SK-N-SH treated with all-trans-retinoic acid at 6 μM for 48 hours (cell line): ENCODE measurements around the gene ALLC.
"Not testable (repeated sequence)": the region's sequence is repeated elsewhere in the genome, so short reads cannot be mapped to it uniquely, and the experiment has no call there.

Source experiments
- ATAC-seq: fragments of 200-7000 bp; cut with Tn5 transposase; 3 replicates; pipeline ENCODE4 v1.9.1; 2020; ENCODE audit warnings: mild to moderate bottlenecking, moderate library complexity
- ARNTL ChIP-seq: fragments of 450-650 bp; formaldehyde crosslinking; IDR thresholded peaks from 2 replicates; pipeline ENCODE4 v1.5.0; 2020; ENCODE audit warnings: low read depth, mild to moderate bottlenecking, moderate library complexity, borderline replicate concordance
- BACH2 ChIP-seq: fragments of 250-450 bp; sonication (Bioruptor Pico); IDR thresholded peaks from 2 replicates; pipeline ENCODE4 v1.9.0; 2021; ENCODE audit warnings: mild to moderate bottlenecking, borderline replicate concordance
- ESRRG ChIP-seq: fragments of 250-450 bp; sonication (Bioruptor Pico); IDR thresholded peaks from 2 replicates; pipeline ENCODE4 v1.6.1; 2021; ENCODE audit warnings: mild to moderate bottlenecking
- GLIS3 ChIP-seq: fragments of 250-450 bp; sonication (Bioruptor Pico); IDR thresholded peaks from 2 replicates; pipeline ENCODE4 v1.5.0; 2020; ENCODE audit warnings: mild to moderate bottlenecking, moderate library complexity
- ISL1 ChIP-seq: fragments of 250-450 bp; sonication (Bioruptor Pico); IDR thresholded peaks from 2 replicates; pipeline ENCODE4 v2.1.2; 2022; ENCODE audit warnings: mild to moderate bottlenecking, moderate library complexity
- OSR1 ChIP-seq: fragments of 250-450 bp; sonication (Bioruptor Pico); IDR thresholded peaks from 2 replicates; pipeline ENCODE4 v1.8.0; 2022; ENCODE audit warnings: moderate library complexity, mild to moderate bottlenecking, inconsistent platforms
- PPARA ChIP-seq: fragments of 250-450 bp; sonication (Bioruptor Pico); IDR thresholded peaks from 2 replicates; pipeline ENCODE4 v1.5.0; 2020; ENCODE audit warnings: mild to moderate bottlenecking, borderline replicate concordance
- RARB ChIP-seq: fragments of 250-450 bp; sonication (Bioruptor Pico); IDR thresholded peaks from 2 replicates; pipeline ENCODE4 v1.8.0; 2021; ENCODE audit warnings: mild to moderate bottlenecking, moderate library complexity
- SNAI2 ChIP-seq: fragments of 250-450 bp; sonication (Bioruptor Pico); IDR thresholded peaks from 2 replicates; pipeline ENCODE4 v1.5.0; 2020; ENCODE audit warnings: mild to moderate bottlenecking, moderate library complexity
- TCF4 ChIP-seq: fragments of 250-450 bp; sonication (Bioruptor Pico); IDR thresholded peaks from 2 replicates; pipeline ENCODE4 v1.8.0; 2021; ENCODE audit warnings: mild to moderate bottlenecking, moderate library complexity, borderline replicate concordance
- TOX ChIP-seq: fragments of 250-450 bp; sonication (Bioruptor Pico); IDR thresholded peaks from 2 replicates; pipeline ENCODE4 v1.8.0; 2021; ENCODE audit warnings: mild to moderate bottlenecking, moderate library complexity, borderline replicate concordance
- ZC3H10 ChIP-seq: fragments of 250-450 bp; sonication (Bioruptor Pico); IDR thresholded peaks from 2 replicates; pipeline ENCODE4 v1.5.1; 2021; ENCODE audit warnings: mild to moderate bottlenecking, moderate library complexity
- ZFP3 ChIP-seq: fragments of 250-450 bp; sonication (Bioruptor Pico); IDR thresholded peaks from 2 replicates; pipeline ENCODE4 v1.5.0; 2020; ENCODE audit warnings: mild to moderate bottlenecking, moderate library complexity
- ZFP30 ChIP-seq: fragments of 450-650 bp; formaldehyde crosslinking; IDR thresholded peaks from 2 replicates; pipeline ENCODE4 v1.5.0; 2022; ENCODE audit warnings: mild to moderate bottlenecking, moderate library complexity
- ZNF565 ChIP-seq: fragments of 450-650 bp; formaldehyde crosslinking; conservative IDR thresholded peaks from 2 replicates; pipeline ENCODE4 v1.5.0; 2020; ENCODE audit warnings: low read depth, mild to moderate bottlenecking, moderate library complexity
- ZNF70 ChIP-seq: fragments of 450-650 bp; formaldehyde crosslinking; IDR thresholded peaks from 2 replicates; pipeline ENCODE4 v1.5.0; 2020; ENCODE audit warnings: mild to moderate bottlenecking, moderate library complexity
- ZNF8 ChIP-seq: fragments of 450-650 bp; formaldehyde crosslinking; IDR thresholded peaks from 2 replicates; pipeline ENCODE4 v1.5.0; 2020; ENCODE audit warnings: mild to moderate bottlenecking, moderate library complexity
- TF ChIP-seq, protein P1 (sequence below): fragments of 250-450 bp; sonication (Bioruptor Pico); IDR thresholded peaks from 2 replicates; pipeline ENCODE4 v1.8.0; 2021; ENCODE audit warnings: low read depth, mild to moderate bottlenecking, moderate library complexity, borderline replicate concordance
- TF ChIP-seq, protein P2 (sequence below): fragments of 250-450 bp; sonication (Bioruptor Pico); IDR thresholded peaks from 2 replicates; pipeline ENCODE4 v1.5.1; 2021; ENCODE audit warnings: mild to moderate bottlenecking, moderate library complexity
- TF ChIP-seq, protein P3 (sequence below): fragments of 250-450 bp; sonication (Bioruptor Pico); IDR thresholded peaks from 2 replicates; pipeline ENCODE4 v1.5.1; 2020; ENCODE audit warnings: low read depth, mild to moderate bottlenecking, moderate library complexity
- TF ChIP-seq, protein P4 (sequence below): fragments of 250-450 bp; sonication (Bioruptor Pico); IDR thresholded peaks from 2 replicates; pipeline ENCODE4 v1.5.0; 2020; ENCODE audit warnings: mild to moderate bottlenecking, moderate library complexity
- TF ChIP-seq, protein P5 (sequence below): fragments of 250-450 bp; sonication (Bioruptor Pico); IDR thresholded peaks from 2 replicates; pipeline ENCODE4 v1.8.0; 2020; ENCODE audit warnings: mild to moderate bottlenecking, moderate library complexity, borderline replicate concordance

ALLC gene

DNA sequence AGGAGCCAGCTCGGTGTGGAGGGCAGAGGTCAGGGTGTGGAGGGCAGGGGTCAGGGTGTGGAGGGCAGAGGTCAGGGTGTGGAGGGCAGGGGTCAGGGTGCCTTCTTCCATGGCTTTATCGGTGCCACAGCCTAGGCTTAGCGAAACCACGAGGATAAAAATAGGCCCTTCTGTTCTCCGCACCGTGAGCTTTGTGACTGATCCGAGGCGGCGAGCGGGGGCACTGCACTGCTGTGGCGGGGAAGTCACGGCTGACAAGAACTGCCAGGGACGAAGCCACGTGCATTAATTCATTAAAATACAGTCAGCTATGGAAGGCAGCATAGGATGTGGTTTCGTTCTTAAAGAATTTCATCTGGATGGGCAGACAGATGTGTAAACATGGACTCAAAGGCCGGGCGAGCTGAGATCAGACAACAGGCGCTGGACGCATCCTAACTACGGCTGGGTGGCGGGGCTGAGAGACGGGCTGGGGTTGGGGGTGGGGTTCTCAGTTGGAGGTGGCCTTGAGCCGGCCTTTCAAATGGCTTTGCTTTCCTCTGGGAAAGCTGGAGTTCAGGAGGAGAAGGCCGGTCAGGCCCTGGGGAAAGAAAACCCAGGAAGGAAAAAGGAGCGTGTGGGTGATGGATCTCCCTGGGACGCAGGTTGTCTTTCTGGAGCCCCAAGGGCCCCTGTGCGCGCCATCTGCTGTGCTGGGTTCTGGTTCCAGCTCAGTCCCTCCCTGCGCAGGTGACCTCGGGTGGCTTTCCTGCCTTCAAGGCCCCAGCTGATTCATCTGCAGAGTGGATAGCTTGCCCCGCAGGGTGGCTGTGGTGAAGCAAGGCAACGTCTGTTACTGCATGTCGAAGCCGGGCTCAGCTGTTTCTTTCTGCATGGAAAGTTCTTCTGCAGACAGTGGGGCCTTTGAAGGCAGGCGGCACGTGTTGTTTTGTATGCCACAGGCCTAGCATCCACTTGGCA is 958 bp upstream of the ALLC start:
- ATAC-seq, result no peak
- no peak for TF ChIP-seq RARB
- no peak for TF ChIP-seq PPARA (CRISPR knock-in tag)
- no peak for TF ChIP-seq TOX (CRISPR knock-in tag)
- TF ChIP-seq, all 23 proteins: peak for 0

DNA sequence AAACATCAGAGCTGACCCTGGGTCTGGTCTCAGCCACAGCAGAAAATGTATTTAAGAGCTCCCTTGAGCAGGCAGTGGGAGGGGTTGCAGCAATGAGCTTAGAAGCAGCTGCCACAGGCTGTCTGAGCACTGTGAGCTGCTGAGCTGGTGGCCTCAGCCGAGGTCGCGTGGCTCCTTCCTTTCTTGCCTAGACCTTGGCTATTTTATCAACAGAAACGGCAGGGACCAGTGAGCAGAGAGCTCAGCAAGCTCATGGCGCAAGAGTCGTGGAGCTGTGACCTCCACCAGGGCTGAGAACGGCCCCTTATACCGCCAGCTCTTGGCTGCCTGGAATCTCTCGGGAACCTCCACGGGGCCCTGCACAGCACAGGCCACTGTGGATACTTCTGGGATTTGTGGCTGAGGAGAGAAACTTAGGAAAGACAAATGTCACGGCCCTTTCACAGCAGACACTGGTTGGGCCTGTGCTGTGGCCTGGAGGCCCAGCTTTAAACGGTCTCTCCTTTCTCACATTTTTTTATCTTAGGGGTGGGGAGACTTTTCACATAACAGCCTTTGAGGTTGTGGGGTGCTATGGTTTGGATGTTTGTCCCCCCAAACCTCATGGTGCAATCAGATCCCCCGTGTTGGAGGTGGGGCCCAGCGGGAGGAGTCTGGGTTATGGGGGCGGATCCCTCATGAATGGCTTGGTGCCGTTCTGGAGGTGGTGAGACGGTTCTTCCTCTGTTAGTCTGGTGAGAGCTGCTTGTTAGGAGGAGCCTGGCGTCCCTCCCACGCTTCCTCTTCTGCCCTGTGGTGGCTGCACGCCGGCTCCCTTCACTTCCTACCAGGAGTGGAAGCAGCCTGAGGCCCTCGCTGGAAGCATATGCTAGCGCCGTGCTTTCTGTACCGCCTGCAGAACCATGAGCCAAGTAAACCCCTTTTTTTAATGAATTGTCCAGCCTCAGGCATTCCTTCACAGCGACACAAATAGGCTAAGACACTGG is 1.7 kb downstream of the ALLC start:
- TF ChIP-seq, protein P1, sequence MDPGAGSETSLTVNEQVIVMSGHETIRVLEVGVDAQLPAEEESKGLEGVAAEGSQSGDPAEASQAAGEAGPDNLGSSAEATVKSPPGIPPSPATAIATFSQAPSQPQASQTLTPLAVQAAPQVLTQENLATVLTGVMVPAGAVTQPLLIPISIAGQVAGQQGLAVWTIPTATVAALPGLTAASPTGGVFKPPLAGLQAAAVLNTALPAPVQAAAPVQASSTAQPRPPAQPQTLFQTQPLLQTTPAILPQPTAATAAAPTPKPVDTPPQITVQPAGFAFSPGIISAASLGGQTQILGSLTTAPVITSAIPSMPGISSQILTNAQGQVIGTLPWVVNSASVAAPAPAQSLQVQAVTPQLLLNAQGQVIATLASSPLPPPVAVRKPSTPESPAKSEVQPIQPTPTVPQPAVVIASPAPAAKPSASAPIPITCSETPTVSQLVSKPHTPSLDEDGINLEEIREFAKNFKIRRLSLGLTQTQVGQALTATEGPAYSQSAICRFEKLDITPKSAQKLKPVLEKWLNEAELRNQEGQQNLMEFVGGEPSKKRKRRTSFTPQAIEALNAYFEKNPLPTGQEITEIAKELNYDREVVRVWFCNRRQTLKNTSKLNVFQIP (CRISPR knock-in tag), result no peak
- TF ChIP-seq ESRRG (CRISPR knock-in tag), result no peak
- TF ChIP-seq PPARA (CRISPR knock-in tag), result no peak
- TF ChIP-seq ISL1 (CRISPR knock-in tag), result no peak
- TF ChIP-seq GLIS3 (CRISPR knock-in tag), result no peak
- TF ChIP-seq ZNF70 (CRISPR knock-in tag), result no peak
- TF ChIP-seq ZC3H10, result no peak
- TF ChIP-seq OSR1 (CRISPR knock-in tag), result no peak
- TF ChIP-seq ZNF565 (CRISPR knock-in tag), result no peak
- TF ChIP-seq, protein P2, sequence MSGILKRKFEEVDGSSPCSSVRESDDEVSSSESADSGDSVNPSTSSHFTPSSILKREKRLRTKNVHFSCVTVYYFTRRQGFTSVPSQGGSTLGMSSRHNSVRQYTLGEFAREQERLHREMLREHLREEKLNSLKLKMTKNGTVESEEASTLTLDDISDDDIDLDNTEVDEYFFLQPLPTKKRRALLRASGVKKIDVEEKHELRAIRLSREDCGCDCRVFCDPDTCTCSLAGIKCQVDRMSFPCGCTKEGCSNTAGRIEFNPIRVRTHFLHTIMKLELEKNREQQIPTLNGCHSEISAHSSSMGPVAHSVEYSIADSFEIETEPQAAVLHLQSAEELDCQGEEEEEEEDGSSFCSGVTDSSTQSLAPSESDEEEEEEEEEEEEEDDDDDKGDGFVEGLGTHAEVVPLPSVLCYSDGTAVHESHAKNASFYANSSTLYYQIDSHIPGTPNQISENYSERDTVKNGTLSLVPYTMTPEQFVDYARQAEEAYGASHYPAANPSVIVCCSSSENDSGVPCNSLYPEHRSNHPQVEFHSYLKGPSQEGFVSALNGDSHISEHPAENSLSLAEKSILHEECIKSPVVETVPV (CRISPR knock-in tag), result no peak
- TF ChIP-seq ARNTL (CRISPR knock-in tag), result no peak
- TF ChIP-seq BACH2 (CRISPR knock-in tag), result no peak
- ATAC-seq, result no peak

DNA sequence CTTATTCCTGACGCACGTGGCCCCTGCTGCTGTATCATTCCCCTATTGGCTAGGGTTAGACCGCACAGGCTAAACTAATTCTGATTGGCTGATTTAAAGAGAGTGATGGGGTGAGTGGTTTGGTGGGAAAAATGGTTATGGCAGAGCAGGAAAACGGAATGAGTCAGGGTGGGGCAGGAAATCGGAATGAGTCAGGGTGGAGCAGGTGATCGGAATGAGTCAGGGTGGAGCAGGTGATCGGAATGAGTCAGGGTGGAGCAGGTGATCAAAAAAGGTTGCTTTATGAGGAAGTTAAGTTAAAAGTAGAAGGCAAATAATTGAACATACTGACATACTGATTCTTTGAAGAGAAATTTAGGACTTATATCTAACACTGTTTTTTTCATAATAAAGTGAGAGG is 2.6 kb downstream of the ALLC start:
- ATAC-seq, result not testable (repeated sequence)

DNA sequence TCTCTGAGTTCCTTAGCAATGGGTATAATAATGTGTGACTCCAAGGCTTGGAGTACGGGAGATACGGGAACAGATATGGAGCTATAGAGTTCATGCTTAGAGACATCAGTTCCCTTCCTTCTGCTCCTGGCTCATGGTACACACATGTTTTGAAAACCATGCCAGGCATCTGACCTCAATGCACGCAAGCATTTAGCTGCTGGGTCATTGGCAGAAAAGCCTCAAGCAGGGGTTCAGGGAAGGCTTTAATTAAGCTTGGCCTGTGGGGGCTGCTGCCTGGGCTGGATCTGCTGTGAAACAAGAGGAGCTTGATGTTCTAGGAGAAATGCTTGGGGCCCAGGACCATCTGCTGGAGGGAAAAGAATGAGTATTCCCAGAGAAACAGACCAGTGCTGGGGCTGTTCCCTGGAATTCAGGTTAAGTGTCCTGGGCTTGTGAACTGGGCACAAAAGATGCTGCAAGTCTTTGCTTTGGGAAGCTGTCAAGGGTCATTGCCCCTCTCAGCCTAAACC is 3.2 kb downstream of the ALLC start:
- no peak for ATAC-seq
- TF ChIP-seq ESRRG (CRISPR knock-in tag) (no peak), ZNF8 (CRISPR knock-in tag) (no peak), ZNF70 (CRISPR knock-in tag) (no peak), BACH2 (CRISPR knock-in tag) (no peak), SNAI2 (CRISPR knock-in tag) (no peak), ZFP30 (CRISPR knock-in tag) (no peak), ZFP3 (CRISPR knock-in tag) (no peak), TOX (CRISPR knock-in tag) (no peak), TCF4 (CRISPR knock-in tag) (no peak), ZC3H10 (no peak), OSR1 (CRISPR knock-in tag) (no peak), ARNTL (CRISPR knock-in tag) (no peak)
- TF ChIP-seq, protein P3, sequence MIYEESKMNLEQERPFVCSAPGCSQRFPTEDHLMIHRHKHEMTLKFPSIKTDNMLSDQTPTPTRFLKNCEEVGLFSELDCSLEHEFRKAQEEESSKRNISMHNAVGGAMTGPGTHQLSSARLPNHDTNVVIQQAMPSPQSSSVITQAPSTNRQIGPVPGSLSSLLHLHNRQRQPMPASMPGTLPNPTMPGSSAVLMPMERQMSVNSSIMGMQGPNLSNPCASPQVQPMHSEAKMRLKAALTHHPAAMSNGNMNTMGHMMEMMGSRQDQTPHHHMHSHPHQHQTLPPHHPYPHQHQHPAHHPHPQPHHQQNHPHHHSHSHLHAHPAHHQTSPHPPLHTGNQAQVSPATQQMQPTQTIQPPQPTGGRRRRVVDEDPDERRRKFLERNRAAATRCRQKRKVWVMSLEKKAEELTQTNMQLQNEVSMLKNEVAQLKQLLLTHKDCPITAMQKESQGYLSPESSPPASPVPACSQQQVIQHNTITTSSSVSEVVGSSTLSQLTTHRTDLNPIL (CRISPR knock-in tag), result no peak
- TF ChIP-seq, protein P2 (CRISPR knock-in tag), result no peak
- TF ChIP-seq, protein P4, sequence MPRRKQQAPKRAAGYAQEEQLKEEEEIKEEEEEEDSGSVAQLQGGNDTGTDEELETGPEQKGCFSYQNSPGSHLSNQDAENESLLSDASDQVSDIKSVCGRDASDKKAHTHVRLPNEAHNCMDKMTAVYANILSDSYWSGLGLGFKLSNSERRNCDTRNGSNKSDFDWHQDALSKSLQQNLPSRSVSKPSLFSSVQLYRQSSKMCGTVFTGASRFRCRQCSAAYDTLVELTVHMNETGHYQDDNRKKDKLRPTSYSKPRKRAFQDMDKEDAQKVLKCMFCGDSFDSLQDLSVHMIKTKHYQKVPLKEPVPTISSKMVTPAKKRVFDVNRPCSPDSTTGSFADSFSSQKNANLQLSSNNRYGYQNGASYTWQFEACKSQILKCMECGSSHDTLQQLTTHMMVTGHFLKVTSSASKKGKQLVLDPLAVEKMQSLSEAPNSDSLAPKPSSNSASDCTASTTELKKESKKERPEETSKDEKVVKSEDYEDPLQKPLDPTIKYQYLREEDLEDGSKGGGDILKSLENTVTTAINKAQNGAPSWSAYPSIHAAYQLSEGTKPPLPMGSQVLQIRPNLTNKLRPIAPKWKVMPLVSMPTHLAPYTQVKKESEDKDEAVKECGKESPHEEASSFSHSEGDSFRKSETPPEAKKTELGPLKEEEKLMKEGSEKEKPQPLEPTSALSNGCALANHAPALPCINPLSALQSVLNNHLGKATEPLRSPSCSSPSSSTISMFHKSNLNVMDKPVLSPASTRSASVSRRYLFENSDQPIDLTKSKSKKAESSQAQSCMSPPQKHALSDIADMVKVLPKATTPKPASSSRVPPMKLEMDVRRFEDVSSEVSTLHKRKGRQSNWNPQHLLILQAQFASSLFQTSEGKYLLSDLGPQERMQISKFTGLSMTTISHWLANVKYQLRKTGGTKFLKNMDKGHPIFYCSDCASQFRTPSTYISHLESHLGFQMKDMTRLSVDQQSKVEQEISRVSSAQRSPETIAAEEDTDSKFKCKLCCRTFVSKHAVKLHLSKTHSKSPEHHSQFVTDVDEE (CRISPR knock-in tag), result no peak
- TF ChIP-seq, protein P5, sequence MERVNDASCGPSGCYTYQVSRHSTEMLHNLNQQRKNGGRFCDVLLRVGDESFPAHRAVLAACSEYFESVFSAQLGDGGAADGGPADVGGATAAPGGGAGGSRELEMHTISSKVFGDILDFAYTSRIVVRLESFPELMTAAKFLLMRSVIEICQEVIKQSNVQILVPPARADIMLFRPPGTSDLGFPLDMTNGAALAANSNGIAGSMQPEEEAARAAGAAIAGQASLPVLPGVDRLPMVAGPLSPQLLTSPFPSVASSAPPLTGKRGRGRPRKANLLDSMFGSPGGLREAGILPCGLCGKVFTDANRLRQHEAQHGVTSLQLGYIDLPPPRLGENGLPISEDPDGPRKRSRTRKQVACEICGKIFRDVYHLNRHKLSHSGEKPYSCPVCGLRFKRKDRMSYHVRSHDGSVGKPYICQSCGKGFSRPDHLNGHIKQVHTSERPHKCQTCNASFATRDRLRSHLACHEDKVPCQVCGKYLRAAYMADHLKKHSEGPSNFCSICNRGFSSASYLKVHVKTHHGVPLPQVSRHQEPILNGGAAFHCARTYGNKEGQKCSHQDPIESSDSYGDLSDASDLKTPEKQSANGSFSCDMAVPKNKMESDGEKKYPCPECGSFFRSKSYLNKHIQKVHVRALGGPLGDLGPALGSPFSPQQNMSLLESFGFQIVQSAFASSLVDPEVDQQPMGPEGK (CRISPR knock-in tag), result no peak
